ENCODE data around the gene HEPACAM. TPM values are rescaled to one million over a fixed set of nuclear protein-coding genes. Genes with fewer than 3 reads are reported as not detected.

The HEPACAM gene
- total RNA-seq, 1 donor from 2014 or later, result 0.14 TPM

DNA sequence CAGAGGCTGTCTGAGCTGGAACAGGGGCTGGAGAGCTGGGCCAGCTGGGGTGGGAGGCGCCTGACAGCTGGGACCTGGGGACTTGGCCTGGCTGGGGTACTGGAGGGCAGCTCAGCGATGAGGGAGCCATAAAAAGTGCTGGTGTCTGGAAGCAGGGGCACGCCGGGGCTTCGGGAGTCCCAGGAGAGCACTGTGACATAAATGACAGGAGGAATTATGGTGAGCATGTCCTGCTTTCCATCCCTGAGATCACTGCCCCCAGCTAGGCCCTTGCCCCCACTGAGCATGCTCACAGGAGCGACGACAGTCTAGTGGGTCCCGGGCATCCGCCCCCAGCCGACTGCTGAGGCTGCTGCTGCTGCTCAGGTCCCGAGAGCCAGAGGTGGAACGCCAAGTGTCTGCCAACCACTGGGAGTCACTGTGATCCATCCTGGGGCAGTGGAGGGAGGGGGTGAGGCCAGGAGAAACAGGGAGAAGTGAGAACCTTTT lies 44.4 kb downstream of the HEPACAM start:
- Histone ChIP-seq H3K27me3 (no peaks in the 10 kb centered on the region), H3K27ac (peak overlapping the region; percentile 13), H3K4me3 (no peak overlapping the region), H3K36me3 (no peaks in the 10 kb centered on the region), H3K4me1 (peaks cover 56% of the 10 kb centered on the region), H3K9me3 (no peaks in the 10 kb centered on the region)
- no peak for TF ChIP-seq CTCF (IDR thresholded peaks at IDR 0.05)
- no peak for ATAC-seq
- intact Hi-C loops (cut with DNase I), result no loop called here
- DNase-seq, result no peak

- DNase-seq (no peak), ATAC-seq (no peak)
- H3K4me3 ChIP-seq, result no peak overlapping the region
- no peaks in the 10 kb centered on the region for H3K9me3 ChIP-seq
- no peaks in the 10 kb centered on the region for H3K27me3 ChIP-seq
- TF ChIP-seq CTCF (IDR thresholded peaks at IDR 0.05), result no peak
- H3K27ac ChIP-seq, result peak overlapping the region; percentile 13
- H3K36me3 ChIP-seq, result no peaks in the 10 kb centered on the region
- peaks cover 56% of the 10 kb centered on the region for H3K4me1 ChIP-seq
- intact Hi-C loops (cut with DNase I), result no loop called here
Observed at GRCh38 chr11:124890683-124891372, 45.0 kb downstream of the HEPACAM start.

DNA sequence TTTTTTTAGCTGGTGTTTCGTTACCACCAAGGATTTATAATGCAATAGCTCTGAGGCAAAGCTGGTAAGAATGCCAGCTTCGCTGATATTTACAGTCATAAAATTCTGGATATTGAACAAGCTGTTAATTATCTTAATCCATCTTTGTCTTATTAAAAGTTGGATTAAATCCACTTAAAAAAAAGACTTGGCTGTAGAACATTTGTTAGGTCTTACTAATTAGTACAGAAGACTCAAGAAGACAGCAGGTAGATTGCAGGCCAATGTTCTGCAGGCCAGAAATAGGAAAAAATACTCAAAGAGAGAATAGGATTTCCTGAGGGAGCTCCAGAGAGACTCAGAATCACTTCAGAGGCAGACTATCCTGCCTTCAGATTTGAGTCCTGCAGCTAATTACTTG lies 45.7 kb downstream of the HEPACAM start:
- no peaks in the 10 kb centered on the region for H3K9me3 ChIP-seq
- no peaks in the 10 kb centered on the region for H3K36me3 ChIP-seq
- H3K27ac ChIP-seq, result no peak overlapping the region
- no peak overlapping the region for H3K4me3 ChIP-seq
- ATAC-seq (no peak), DNase-seq (no peak)
- intact Hi-C loops (cut with DNase I), result no loop called here
- TF ChIP-seq CTCF (IDR thresholded peaks at IDR 0.05), result no peak
- peaks cover 56% of the 10 kb centered on the region for H3K4me1 ChIP-seq
- no peaks in the 10 kb centered on the region for H3K27me3 ChIP-seq

DNA sequence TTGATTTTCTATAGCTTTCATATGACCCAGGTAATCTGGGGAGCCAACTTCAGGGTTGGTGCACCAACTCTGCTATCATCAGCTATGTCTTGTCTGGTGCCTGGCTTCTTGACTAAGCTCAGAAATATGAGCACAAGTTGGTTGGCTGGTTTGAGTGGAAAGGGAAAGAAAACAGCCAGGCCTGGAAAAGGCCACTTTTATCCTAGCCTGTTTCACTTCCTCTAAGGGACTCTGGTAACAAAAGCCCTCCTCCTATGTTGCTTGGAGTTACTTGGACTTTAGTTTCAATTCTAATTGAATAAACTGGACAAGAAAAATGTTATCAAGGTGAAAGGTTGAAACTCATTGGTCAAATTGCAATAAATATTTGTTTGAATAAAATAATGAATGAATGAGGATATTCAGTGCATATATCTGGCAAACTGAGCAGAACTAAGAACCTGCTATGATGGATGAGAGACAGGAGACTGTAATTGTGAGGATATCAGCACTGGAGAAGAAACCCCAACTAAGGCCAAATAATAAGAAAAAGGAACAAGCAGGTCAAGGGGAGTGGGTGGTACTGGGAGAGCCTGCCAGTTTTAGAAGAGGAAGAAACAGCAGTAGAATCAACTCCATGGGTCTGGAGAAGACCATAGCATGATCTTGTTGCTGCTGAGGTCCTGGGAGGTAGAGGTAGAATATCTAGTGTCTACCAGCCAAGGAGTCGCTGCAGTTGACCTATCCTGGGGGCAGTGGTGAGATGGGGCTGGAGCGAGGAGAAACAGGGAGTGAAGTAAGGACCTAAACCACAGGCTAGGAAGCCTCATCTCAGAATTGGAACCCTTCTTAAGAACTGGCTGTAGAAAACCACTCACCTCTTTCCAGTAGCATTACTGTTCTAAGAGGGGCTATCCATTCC lies 46.4 kb downstream of the HEPACAM start:
- no peak overlapping the region for H3K27ac ChIP-seq
- TF ChIP-seq CTCF (IDR thresholded peaks at IDR 0.05), result no peak
- ATAC-seq (peak; percentile 35), DNase-seq (no peak)
- no peaks in the 10 kb centered on the region for H3K27me3 ChIP-seq
- intact Hi-C loops (cut with DNase I), result no loop called here
- H3K36me3 ChIP-seq, result no peaks in the 10 kb centered on the region
- H3K9me3 ChIP-seq, result no peaks in the 10 kb centered on the region
- no peak overlapping the region for H3K4me3 ChIP-seq
- H3K4me1 ChIP-seq, result peaks cover 56% of the 10 kb centered on the region

DNA sequence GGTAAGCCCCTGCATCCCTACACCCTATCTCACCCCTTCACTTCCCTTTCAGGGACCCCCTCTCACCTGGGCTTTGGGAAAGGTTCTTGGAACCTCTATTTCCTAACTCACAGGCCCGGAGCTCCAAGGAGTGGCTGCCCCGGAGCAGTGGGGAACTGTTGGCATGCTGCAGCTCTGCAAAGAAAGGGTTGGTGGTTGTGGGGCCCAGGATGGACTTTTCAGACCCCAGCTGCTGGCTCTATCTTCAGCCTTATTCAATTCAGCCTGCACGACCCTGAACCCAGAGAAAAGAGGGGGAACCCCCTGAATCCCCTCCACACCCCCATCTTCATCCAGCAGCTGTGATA lies 48.2 kb downstream of the HEPACAM start:
- intact Hi-C loops (cut with DNase I), result no loop called here
- no peak overlapping the region for H3K27ac ChIP-seq
- DNase-seq (no peak), ATAC-seq (no peak)
- H3K36me3 ChIP-seq, result no peaks in the 10 kb centered on the region
- no peaks in the 10 kb centered on the region for H3K9me3 ChIP-seq
- H3K4me3 ChIP-seq, result no peak overlapping the region
- TF ChIP-seq CTCF (IDR thresholded peaks at IDR 0.05), result no peak
- no peaks in the 10 kb centered on the region for H3K27me3 ChIP-seq
- H3K4me1 ChIP-seq, result peaks cover 42% of the 10 kb centered on the region
